Adipose tissue (tissue), 3 donors: Measurements from ENCODE around the gene TTR. TPM values are rescaled to one million over a fixed set of nuclear protein-coding genes. Genes with fewer than 3 reads are reported as not detected.

ENCODE experiments used
- H3K27ac ChIP-seq: one replicate; pipeline ENCODE4 v1.5.1; 2013; ENCODE audit warnings: low read depth, low read length
- WGBS, 3 donors: extraction: QIAGEN DNeasy Blood & Tissue Kit; methylation state at CpG; one replicate each; pipeline ENCODE4 v1.1.7; 2013; 5-methylcytosine and 5-hydroxymethylcytosine counted together
- polyA plus RNA-seq, 3 donors: library from polyadenylated mRNA; stranded (reverse); fragments of 200-250 nt; gene quantifications; one replicate each; pipeline ENCODE4 v1.2.3, GENCODE V29; 2013
- donor health status: healthy with polysubstance abuse.
- donor health status: Bipolar disorder and iron deficiency.
- donor health status: healthy.

TTR gene
- polyA plus RNA-seq, 3 donors = 1.1 to 223 (median 2.2) TPM

DNA sequence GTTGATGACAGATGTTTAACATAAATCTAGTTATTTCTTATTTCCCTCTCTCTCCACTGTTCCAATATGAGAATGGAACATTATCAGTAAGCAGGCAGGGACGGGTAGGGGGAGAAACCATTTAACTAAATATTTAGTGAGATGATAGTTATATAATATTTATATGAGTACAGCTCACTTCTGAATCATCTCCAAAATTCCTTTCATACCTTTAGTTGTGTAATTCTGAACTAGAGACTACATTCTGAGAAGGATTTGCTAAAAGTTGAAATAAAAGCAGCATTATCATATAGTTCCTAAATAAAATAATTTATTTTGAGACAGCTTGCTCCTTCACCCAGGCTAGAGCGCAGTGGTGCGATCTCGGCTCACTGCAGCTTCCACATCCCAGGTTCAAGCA, 51.3 kb downstream of the TTR start:
- H3K27ac ChIP-seq = no peak overlapping the region
- 84 to 93% (median 91%) methylated on average over 4 of the region's 4 CpGs for WGBS, 3 donors

DNA sequence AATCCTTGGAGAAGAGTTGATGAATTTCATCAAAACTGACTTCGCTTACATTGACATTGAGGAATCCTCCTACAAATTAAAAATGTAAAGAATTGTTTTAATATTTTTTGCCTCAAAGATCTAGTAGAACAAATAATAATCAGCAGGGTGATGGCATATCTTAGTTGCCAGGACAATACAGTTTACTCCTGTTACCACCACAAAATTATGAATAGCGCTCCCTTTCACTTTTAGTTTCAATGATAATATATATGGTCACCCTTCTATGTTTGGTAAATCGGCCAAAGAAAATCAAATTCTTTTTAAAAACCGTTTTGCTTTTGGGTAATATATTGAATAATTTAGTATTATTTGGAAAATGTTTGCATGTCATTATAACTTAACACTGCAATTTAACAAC, 53.7 kb downstream of the TTR start:
- 94 to 98% (median 96%) methylated on average over 4 of the region's 4 CpGs for WGBS, 3 donors
- H3K27ac ChIP-seq = no peak overlapping the region

DNA sequence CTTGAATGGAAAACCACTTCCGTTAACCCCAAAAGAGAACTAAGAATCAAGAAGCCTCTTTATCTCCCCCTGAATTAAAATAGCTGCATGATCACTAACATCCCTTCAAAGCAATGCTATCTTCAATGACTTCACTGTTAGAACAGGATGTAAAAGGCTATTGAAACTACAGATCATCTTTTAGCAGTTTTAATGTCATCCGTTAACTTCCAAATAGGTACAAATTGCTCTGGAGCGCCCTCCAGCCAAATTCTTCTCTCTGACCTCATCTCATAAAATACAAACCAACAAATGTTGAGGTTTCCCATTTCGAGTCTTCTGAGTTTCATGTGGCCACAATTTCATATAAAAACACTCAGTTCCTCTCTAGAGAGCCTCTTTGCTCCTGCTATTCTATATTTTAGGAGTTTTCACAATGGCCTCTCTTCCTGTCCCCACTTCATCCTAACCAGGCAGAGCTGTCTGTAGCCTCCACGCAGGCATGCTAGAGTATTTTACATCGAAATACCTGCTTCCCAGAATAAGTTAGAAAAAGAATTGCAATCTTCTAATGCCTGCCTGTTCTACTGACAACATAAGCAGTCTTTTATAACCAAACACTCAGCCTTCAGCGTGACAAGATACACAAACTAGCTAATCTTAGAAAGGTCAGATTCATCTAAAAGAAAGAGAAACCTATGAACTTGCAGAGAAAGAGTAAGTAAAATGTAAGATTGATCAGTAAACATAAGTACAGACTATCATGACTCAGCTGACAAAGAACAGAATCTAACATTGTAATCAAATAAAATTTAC, 54.9 kb downstream of the TTR start:
- H3K27ac ChIP-seq = no peak overlapping the region
- WGBS, 3 donors = 70 to 85% (median 73%) methylated on average over 7 of the region's 7 CpGs

DNA sequence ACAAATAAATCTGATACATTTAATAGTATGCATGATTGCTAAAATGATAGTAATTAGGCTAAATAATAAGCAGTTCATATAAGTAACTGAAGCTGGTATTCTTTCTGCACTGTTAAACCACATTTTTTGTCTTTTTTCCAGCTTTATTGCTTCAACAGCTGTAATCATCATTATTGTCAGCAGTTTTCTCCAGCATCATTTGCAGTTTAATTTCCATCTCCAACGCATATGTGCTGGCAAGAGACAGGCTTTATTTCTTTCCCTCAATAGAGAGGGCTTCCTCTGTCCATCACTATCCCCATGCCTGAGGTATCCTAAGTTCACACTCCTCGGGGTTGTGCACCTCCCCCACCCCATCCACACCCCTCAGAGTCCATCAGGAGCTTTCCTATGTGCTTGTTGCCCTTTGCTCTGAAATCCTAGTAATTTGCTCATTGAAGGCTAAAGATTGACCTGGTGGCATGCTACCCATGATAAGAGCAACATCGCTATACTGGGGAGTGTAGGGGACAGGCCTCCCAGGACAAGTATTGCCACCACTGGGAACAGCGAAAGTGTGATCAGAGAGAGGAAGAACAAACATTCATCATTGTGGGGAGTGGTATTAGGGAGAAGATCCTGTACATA, 55.6 kb downstream of the TTR start:
- 68 to 72% (median 70%) methylated on average over 4 of the region's 4 CpGs for WGBS, 3 donors
- H3K27ac ChIP-seq = no peak overlapping the region

Other genes starting within 250 kb of the TTR start
- under 1 TPM in 1 of 3 donors, not detected in 2; 0.01 TPM for gene DSG4, start 215.1 kb upstream of the TTR start, polyA plus RNA-seq
- gene DSG3, start 144.1 kb upstream of the TTR start, polyA plus RNA-seq = under 1 TPM in 2 of 3 donors, not detected in 1; 0.01 to 0.37 TPM
- gene DSG2, start 93.7 kb upstream of the TTR start, polyA plus RNA-seq = 10 to 100 TPM in 2 of 3 donors, 1 to 10 TPM in 1; 4.7 to 17.7 (median 13.4) TPM
- gene B4GALT6, start 92.7 kb downstream of the TTR start, polyA plus RNA-seq = 1 to 10 TPM in 2 of 3 donors, under 1 TPM in 1; 0.87 to 1.9 (median 1.9) TPM
- under 1 TPM in 1 of 3 donors, not detected in 2; 0.07 TPM for gene SLC25A52, start 169.0 kb downstream of the TTR start, polyA plus RNA-seq